WI38 (cell line): ENCODE data around the gene DNM3.

Experiments
- H3K4me3 ChIP-seq: 2 replicates; pipeline ENCODE4 v1.5.1; 2011; ENCODE audit warnings: low read depth, mild to moderate bottlenecking, control low read depth, low read length
- CTCF ChIP-seq: IDR thresholded peaks from 2 replicates; pipeline ENCODE4 v1.5.1; 2012; ENCODE audit warnings: low read depth, mild to moderate bottlenecking, control low read depth, low read length

The DNM3 gene

GRCh38 chr1:171904778-171905450 lies 63.6 kb downstream of the DNM3 start:
- no peak overlapping the region for H3K4me3 ChIP-seq
- TF ChIP-seq CTCF = no peak

- no peak for TF ChIP-seq CTCF
- H3K4me3 ChIP-seq = no peak overlapping the region
Observed at GRCh38 chr1:171909711-171910110, 68.4 kb downstream of the DNM3 start.

GRCh38 chr1:171910786-171911185 lies 69.5 kb downstream of the DNM3 start:
- no peak overlapping the region for H3K4me3 ChIP-seq
- no peak for TF ChIP-seq CTCF

- TF ChIP-seq CTCF = no peak
- no peak overlapping the region for H3K4me3 ChIP-seq
Observed at GRCh38 chr1:171911506-171911905, 70.2 kb downstream of the DNM3 start.

- TF ChIP-seq CTCF = no peak
- H3K4me3 ChIP-seq = no peak overlapping the region
Observed at GRCh38 chr1:171912509-171913175, 71.3 kb downstream of the DNM3 start.

- H3K4me3 ChIP-seq = no peak overlapping the region
- no peak for TF ChIP-seq CTCF
Observed at GRCh38 chr1:171913385-171913784, 72.1 kb downstream of the DNM3 start.

GRCh38 chr1:171916315-171916771 lies 75.0 kb downstream of the DNM3 start:
- no peak overlapping the region for H3K4me3 ChIP-seq
- TF ChIP-seq CTCF = no peak
